ENCODE measurements around the gene TSPOAP1.

The TSPOAP1 gene

GRCh38 chr17:58312829-58313228, 15.8 kb downstream of the TSPOAP1 start:
- in situ Hi-C loops (cut with HindIII; ENCODE audit: low pct_unique_long_range_greater_than_20kb, low sequenced_read_pairs): no loop called here
- no peak for TF ChIP-seq JUND (IDR thresholded peaks at IDR 0.05; ENCODE audit: low read depth)
- peak in 1 of 2 experiments; percentile 29 for DNase-seq (ENCODE audit: low read depth in 1 of 2, low spot score in 1 of 2)

DNA sequence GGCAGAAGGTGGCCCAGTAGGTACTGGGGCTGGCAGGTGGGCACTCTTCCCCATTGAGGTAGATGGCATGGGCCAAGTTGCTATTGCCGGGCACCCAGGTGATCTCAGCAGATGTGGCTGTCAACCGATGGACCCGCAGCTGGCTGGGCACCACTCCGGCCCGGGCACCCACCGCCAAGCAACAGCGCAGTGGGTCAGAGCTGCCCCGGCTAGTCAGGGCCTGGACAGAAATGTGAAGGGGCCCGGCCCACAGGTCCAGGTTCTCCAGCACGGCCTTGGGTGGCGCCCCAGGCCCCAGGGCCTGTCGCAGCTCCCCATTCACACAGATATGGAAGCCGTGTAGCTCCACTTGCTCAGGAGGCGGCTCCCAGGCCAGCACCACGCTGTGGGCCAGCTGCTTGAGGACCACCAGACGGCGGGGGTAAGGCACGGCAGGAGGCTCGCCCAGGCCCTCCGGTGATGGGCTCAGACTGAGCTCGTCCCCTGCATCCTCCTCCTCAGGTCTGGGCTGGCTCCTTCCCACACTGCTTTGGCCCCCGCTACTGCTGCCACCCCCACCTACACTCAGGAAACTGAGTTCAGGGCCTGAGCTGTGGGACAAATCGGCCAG, 16.5 kb downstream of the TSPOAP1 start:
- in situ Hi-C loops (cut with HindIII; ENCODE audit: low pct_unique_long_range_greater_than_20kb, low sequenced_read_pairs): no loop called here
- TF ChIP-seq JUND (IDR thresholded peaks at IDR 0.05; ENCODE audit: low read depth): no peak
- no peak for DNase-seq (ENCODE audit: low read depth in 1 of 2, low spot score in 1 of 2)

DNA sequence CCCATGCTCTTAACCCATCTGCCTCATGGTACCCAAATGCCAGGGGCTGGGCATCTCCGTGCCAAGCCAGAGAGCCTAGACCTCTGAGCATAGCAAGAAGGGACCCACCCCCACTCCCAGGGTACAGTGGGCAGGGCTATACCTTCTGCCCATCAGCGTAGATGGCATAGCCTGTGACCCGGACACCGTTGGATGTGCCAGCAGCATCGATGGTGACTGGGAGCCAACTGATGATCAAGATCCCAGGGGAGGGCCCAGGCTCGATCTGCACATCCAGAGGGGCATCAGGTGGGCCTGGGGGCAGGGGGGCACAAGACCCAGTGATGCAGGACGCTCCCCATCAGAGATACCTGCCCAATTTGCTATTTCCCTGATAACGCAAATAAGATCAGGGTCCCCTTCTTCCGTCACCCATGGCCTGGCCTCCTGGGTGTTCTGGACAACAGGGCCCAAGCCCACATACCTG, 17.1 kb downstream of the TSPOAP1 start:
- in situ Hi-C loops (cut with HindIII; ENCODE audit: low pct_unique_long_range_greater_than_20kb, low sequenced_read_pairs): no loop called here
- no peak for TF ChIP-seq JUND (IDR thresholded peaks at IDR 0.05; ENCODE audit: low read depth)

GRCh38 chr17:58310511-58311428, 17.8 kb downstream of the TSPOAP1 start:
- in situ Hi-C loops (cut with HindIII; ENCODE audit: low pct_unique_long_range_greater_than_20kb, low sequenced_read_pairs): no loop called here
- no peak for DNase-seq (ENCODE audit: low read depth in 1 of 2, low spot score in 1 of 2)
- no peak for TF ChIP-seq JUND (IDR thresholded peaks at IDR 0.05; ENCODE audit: low read depth)

More for the DNA sequence above, 17.1 kb downstream of the TSPOAP1 start:
- DNase-seq (ENCODE audit: low read depth in 1 of 2, low spot score in 1 of 2): no peak

- in situ Hi-C loops (cut with HindIII; ENCODE audit: low pct_unique_long_range_greater_than_20kb, low sequenced_read_pairs): no loop called here
Observed at GRCh38 chr17:58309918-58310259, 18.7 kb downstream of the TSPOAP1 start.

DNA sequence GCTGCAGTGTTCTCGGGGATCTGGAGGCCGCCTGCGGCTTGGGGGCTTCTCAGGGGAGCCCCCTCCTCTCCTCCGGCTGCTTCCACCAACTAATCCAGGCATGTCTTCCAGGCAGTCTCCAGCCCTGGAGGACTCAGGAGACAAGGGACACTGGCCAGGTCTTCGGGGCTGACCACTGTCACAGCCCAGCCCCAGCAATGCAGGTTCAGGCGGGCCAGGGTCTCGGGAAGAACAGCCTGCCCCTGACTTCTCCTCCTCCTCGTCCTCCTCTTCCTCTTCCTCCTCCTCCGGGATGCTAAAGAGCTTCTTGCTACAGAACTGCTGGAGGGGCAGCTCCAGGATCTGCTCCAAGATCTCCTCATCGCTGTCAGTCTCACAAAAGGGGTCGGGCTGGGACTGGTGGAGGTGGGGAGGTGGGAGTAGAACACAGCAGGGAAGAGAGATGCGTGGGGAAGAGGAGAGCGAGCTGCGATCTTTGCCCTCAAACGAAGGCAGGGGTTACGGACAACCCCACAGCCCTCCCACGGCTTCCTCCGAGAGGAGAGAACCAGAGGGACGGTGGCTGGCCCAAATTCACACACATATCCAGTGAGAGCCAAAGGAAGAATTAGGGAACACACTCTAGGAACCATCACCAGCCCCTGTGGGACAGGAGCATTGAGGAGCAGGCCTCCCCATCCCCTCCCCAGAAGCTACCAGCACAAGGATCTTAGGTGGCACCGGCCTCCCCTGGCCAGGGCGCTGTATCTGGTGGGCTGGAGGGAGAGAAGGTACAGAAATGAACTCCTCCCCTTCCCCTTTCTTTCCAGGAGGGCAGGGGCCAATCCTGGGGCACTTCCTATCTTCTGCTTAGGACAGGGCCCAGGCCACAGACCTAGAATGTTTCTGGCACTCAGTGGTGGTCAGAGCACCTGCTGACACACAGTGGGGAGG, 19.3 kb downstream of the TSPOAP1 start:
- in situ Hi-C loops (cut with HindIII; ENCODE audit: low pct_unique_long_range_greater_than_20kb, low sequenced_read_pairs): no loop called here
- no peak for DNase-seq (ENCODE audit: low read depth in 1 of 2, low spot score in 1 of 2)
- TF ChIP-seq JUND (IDR thresholded peaks at IDR 0.05; ENCODE audit: low read depth): no peak

More at GRCh38 chr17:58309918-58310259, 18.7 kb downstream of the TSPOAP1 start:
- TF ChIP-seq JUND (IDR thresholded peaks at IDR 0.05; ENCODE audit: low read depth): no peak
- DNase-seq (ENCODE audit: low read depth in 1 of 2, low spot score in 1 of 2): no peak

GRCh38 chr17:58308173-58308984, 20.2 kb downstream of the TSPOAP1 start:
- in situ Hi-C loops (cut with HindIII; ENCODE audit: low pct_unique_long_range_greater_than_20kb, low sequenced_read_pairs): no loop called here
- DNase-seq (ENCODE audit: low read depth in 1 of 2, low spot score in 1 of 2): no peak
- no peak for TF ChIP-seq JUND (IDR thresholded peaks at IDR 0.05; ENCODE audit: low read depth)

DNA sequence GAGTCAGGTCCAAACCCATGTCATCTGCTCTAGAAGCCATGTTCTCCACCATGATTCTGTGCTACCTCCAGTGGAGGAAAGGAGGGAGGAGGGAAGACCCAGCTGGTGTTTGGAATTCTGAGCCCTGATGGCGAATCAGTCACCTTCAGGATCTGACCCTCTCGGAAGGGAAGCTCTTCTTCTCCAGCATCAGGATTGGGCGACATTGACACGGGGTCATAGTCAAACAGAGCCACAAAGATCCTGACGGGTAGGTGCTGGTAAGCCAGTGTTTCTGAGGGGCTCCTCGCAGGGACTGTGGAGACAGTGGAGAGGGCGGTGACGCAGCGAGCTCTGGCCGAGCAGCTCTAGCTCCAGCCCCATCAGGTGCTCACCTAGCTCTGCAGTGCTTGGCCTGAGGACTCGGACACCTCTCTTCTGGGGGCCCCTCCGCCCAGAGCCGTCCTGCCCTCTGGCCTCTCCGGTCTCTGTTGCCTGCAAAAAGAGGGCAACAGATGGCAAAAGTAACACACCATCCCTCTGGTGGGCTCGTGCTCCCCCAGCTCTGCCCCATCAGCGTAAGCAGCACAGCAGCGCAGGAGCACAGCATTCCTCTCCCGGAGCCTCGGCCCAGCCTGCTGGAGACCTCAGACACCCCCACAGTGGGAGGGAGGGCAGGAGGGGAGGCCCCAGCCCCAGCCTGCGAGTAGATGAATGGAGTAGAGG, 21.0 kb downstream of the TSPOAP1 start:
- no peak for DNase-seq (ENCODE audit: low read depth in 1 of 2, low spot score in 1 of 2)
- in situ Hi-C loops (cut with HindIII; ENCODE audit: low pct_unique_long_range_greater_than_20kb, low sequenced_read_pairs): no loop called here
- no peak for TF ChIP-seq JUND (IDR thresholded peaks at IDR 0.05; ENCODE audit: low read depth)

DNA sequence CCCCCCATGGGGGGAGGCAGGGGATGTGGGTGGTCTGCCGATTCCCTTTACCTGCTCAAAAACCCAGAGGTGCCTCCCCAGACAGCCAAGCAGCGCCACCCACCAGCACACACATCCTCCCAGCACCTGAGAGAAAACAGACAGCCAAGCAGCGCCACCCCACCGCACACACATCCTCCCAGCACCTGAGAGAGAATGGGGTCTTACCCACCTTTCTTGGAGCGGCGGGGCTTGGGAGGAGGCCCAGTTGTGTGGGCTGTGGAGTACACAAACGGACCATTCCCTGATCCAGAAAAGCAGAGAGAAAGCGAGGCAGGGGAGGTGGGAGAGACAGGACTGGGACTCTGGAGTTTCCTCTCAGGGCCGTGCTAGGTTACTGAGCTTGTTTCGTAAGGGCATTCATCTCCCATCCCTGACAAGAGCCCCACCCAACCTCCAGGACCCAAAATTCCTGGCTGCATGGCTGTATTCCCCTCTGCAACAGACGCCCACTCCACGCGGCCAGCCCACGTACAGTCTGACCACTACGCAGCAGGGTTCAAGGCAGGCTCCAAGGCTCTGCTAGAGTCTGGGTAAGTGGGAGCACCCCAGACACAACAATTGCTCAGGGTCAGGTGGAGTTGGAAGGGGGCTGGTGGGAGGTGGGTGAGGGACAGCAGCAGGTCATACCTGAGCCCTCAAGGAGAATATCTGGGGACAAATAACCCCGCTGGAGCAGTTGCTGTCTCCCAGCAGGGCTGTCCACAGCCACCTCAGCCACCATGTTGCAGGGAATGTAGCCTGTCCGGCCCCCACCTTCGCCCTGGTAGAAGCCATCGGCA, 22.3 kb downstream of the TSPOAP1 start:
- in situ Hi-C loops (cut with HindIII; ENCODE audit: low pct_unique_long_range_greater_than_20kb, low sequenced_read_pairs): no loop called here
- TF ChIP-seq JUND (IDR thresholded peaks at IDR 0.05; ENCODE audit: low read depth): no peak
- no peak for DNase-seq (ENCODE audit: low read depth in 1 of 2, low spot score in 1 of 2)

DNA sequence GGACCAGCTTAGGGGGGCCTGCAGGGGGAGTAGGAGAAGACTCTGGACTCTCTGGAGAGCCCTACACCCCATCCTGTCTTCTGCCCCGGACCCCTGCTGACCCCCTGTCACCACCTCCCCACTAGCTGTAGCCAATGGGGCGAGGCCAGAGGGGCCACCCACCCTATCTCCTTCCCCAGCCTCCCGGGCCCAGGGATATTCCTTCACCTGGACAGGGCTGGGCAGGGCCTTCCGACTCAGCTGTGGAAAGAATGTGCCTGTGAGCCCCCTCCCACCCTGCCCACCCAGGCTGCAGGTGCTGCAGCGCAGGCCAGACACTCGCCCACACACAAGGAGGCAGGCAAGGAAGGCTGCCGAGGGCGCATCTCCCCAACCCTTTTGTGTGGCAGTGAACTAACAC, 23.0 kb downstream of the TSPOAP1 start:
- DNase-seq (ENCODE audit: low read depth in 1 of 2, low spot score in 1 of 2): no peak
- no peak for TF ChIP-seq JUND (IDR thresholded peaks at IDR 0.05; ENCODE audit: low read depth)
- in situ Hi-C loops (cut with HindIII; ENCODE audit: low pct_unique_long_range_greater_than_20kb, low sequenced_read_pairs): no loop called here
